ENCODE results near the gene ARFGEF2.

DNA sequence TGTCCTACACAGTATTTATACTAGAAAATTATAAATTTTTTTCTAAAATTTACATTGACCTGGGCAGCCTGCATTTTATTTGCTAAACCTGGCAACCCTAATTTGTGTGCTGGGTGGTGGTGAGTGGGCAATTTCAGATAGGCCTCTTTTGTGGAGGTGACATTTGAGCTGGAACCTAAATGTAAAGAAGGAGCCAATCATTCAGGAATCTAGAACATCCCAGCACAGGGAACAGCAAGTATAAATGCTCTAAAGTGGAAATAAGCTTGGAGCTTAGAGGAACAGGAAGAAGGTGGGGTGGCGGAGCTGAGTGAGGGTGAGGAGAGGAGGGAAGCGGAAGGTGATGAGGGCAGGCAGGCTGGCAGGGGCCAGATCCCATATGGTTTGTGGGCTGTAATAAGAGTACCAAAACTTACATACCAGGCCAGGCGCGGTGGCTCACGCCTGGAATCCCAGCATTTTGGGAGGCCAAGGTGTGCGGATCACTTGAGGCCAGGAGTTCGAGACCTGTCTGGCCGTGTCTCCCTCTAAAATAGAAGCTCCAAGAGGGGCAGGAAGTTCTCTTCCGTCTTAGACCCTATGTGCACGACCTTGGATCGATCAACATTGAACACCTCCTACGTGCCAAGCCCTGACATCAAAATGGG lies 124.1 kb downstream of the ARFGEF2 start:
- TF ChIP-seq YY1 (IDR thresholded peaks at IDR 0.05; ENCODE audit: insufficient read depth, insufficient read length) (no peak), ZNF274 (IDR thresholded peaks at IDR 0.05; ENCODE audit: low read depth, low read length) (no peak)
